A549 (cell line): Measurements from ENCODE around the gene ECHDC1. TPM values are rescaled to one million over a fixed set of nuclear protein-coding genes. Genes with fewer than 3 reads are reported as not detected.

Source experiments
- ATAC-seq, 2 experiments: fragments of 200-7000 bp in 1 of 2; fragments of >200 bp in 1 of 2; cut with Nextera tagmentation in 1 of 2; cut with Tn5 transposase in 1 of 2; 3 replicates each; pipeline versions ENCODE4 v1.8.0 to v1.9.1; 2018 to 2020; ENCODE audit warnings: mild to moderate bottlenecking in 1 of 2, moderate library complexity in 1 of 2
- CTCF ChIA-PET: fragments of 300-600 bp; sonication (Branson Sonifier 250); formaldehyde crosslinking; extraction: SDS; loops from one replicate; lab custom pipeline; 2021; ENCODE audit warnings: antibody characterized with exemption, inconsistent platforms; lab: Yijun Ruan, JAX
- POLR2A ChIA-PET: fragments of 350-600 bp; formaldehyde crosslinking; extraction: SDS; loops from one replicate; lab custom pipeline; 2021; ENCODE audit warnings: antibody characterized with exemption, inconsistent platforms; lab: Yijun Ruan, JAX
- DNase-seq, 2 experiments: peaks; one replicate each; pipeline versions ENCODE4 v3.0.0 to v3.0.0-alpha.2; 2011 to 2016; ENCODE audit warnings: low read depth in 1 of 2, low spot score in 1 of 2
- FAIRE-seq: peaks from 2 replicates; lab custom pipeline; 2011; peaks lifted over from hg19 to GRCh38; lab: Jason Lieb, UNC
- H3K27ac ChIP-seq, 2 experiments: fragments of >200 bp; sonication (Bioruptor Twin); formaldehyde crosslinking; 3 replicates each; pipeline ENCODE4 v1.5.1; 2016 to 2017
- H3K4me1 ChIP-seq: fragments of >200 bp; sonication (Bioruptor Twin); formaldehyde crosslinking; 3 replicates; pipeline ENCODE4 v1.6.1; 2016
- H3K4me2 ChIP-seq: fragments of >200 bp; sonication (Bioruptor Twin); formaldehyde crosslinking; 3 replicates; pipeline ENCODE4 v1.6.1; 2016
- H3K4me3 ChIP-seq: fragments of >200 bp; sonication (Bioruptor Twin); formaldehyde crosslinking; 3 replicates; pipeline ENCODE4 v1.5.1; 2016
- H3K9me3 ChIP-seq: fragments of >200 bp; sonication (Bioruptor Twin); formaldehyde crosslinking; 3 replicates; pipeline ENCODE4 v1.6.1; 2016
- CBX2 ChIP-seq: fragments of 200-600 bp; sonication (generic); IDR thresholded peaks from 2 replicates; pipeline ENCODE4 v1.6.1; 2016; ENCODE audit warnings: low read depth, mild to moderate bottlenecking, borderline replicate concordance
- CHD2 ChIP-seq: fragments of 150-350 bp; IDR thresholded peaks from 2 replicates; pipeline ENCODE4 v1.6.1; 2014; ENCODE audit warnings: low read length; ENCODE audit not compliant: partially characterized antibody
- CHD4 ChIP-seq: fragments of 200-600 bp; sonication (generic); IDR thresholded peaks from 2 replicates; pipeline ENCODE4 v1.6.1; 2016; ENCODE audit warnings: antibody characterized with exemption, mild to moderate bottlenecking, borderline replicate concordance
- FOSB ChIP-seq: fragments of 250-450 bp; sonication (Bioruptor Pico); IDR thresholded peaks from 2 replicates; pipeline ENCODE4 v1.5.0; 2020; ENCODE audit warnings: mild to moderate bottlenecking, moderate library complexity
- HOXB5 ChIP-seq: fragments of 250-450 bp; sonication (Bioruptor Pico); IDR thresholded peaks from 2 replicates; pipeline ENCODE4 v1.5.0; 2020; ENCODE audit warnings: mild to moderate bottlenecking, moderate library complexity
- JUN ChIP-seq, 2 experiments: fragments of >200 bp; sonication (Bioruptor Twin); formaldehyde crosslinking; IDR thresholded peaks; 2 replicates in 1 of 2; 3 replicates in 1 of 2; pipeline ENCODE4 v1.6.1; 2016 to 2017
- MYC ChIP-seq: IDR thresholded peaks from 2 replicates; pipeline ENCODE4 v1.6.1; 2012; ENCODE audit warnings: mild to moderate bottlenecking, inconsistent platforms, low read length, improper control_type of control experiment, borderline replicate concordance
- PHF8 ChIP-seq: fragments of 200-600 bp; sonication (generic); IDR thresholded peaks from 2 replicates; pipeline ENCODE4 v1.6.1; 2016; ENCODE audit warnings: low read depth, mild to moderate bottlenecking, antibody characterized with exemption, moderate library complexity, borderline replicate concordance
- POLR2A ChIP-seq: IDR thresholded peaks from 2 replicates; pipeline ENCODE4 v1.6.1; 2012; ENCODE audit warnings: mild to moderate bottlenecking, low read length
- RNF2 ChIP-seq: fragments of 200-600 bp; sonication (generic); IDR thresholded peaks from 2 replicates; pipeline ENCODE4 v1.6.1; 2016; ENCODE audit warnings: low read depth, mild to moderate bottlenecking, antibody characterized with exemption, moderate library complexity, borderline replicate concordance
- SMC3 ChIP-seq: fragments of >200 bp; sonication (Bioruptor Twin); formaldehyde crosslinking; IDR thresholded peaks from 3 replicates; pipeline ENCODE4 v1.6.1; 2018; ENCODE audit warnings: inconsistent platforms
- SREBF2 ChIP-seq: fragments of 450-650 bp; IDR thresholded peaks from 2 replicates; pipeline ENCODE4 v1.6.1; 2014; ENCODE audit warnings: mild to moderate bottlenecking, moderate library complexity
- ZC3H11A ChIP-seq: fragments of 450-650 bp; IDR thresholded peaks from 2 replicates; pipeline ENCODE4 v1.6.1; 2014; ENCODE audit warnings: antibody characterized with exemption, mild to moderate bottlenecking
- ZFP36 ChIP-seq: fragments of 450-650 bp; IDR thresholded peaks from 2 replicates; pipeline ENCODE4 v1.6.1; 2014; ENCODE audit warnings: borderline replicate concordance; ENCODE audit not compliant: partially characterized antibody
- WGBS: methylation state at CpG from one replicate; pipeline ENCODE4 v1.1.6; 2017; ENCODE audit errors: missing lambda C conversion rate; 5-methylcytosine and 5-hydroxymethylcytosine counted together
- polyA plus RNA-seq, 4 experiments: library from polyadenylated mRNA; depleted of rRNA in 3 of 4; stranded (reverse); fragments of >200 nt; fragmentation: RNase III in 1 of 4; extraction: RNeasy Plus Mini Kit Qiagen cat#74134 plus additional on column Dnase treatment in 1 of 4; gene quantifications; 2 replicates in 3 of 4; 3 replicates in 1 of 4; pipeline ENCODE4 v1.2.3, GENCODE V29; 2011 to 2017
- TF ChIP-seq, protein P1 (sequence below): IDR thresholded peaks from 2 replicates; pipeline ENCODE4 v1.6.1; 2012
- TF ChIP-seq, protein P2 (sequence below): fragments of >200 bp; sonication (Bioruptor Twin); formaldehyde crosslinking; IDR thresholded peaks from 3 replicates; pipeline ENCODE4 v1.6.1; 2016

Gene ECHDC1
- polyA plus RNA-seq, 2 of the 4 experiments (the other 2 are of a cell fraction): 53.4 to 64.3 TPM

DNA sequence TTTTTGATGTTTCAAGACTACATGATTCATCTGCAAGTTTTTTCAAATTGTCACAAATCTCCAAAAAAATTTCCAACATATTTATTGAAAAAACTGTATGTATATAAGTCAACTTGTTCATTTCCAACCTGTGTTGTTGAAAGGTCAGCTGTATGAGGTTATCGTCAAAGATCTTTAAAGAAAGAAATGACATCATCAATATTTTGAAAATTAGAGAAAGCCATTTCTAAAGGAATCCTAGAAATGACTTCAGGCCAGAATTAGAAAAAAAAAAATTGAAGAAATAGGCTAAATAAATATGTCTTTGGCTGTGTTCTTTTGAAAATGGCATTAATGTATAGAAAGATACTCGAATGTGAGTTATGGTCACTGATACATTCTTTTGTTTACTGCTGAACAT lies 69.9 kb downstream of the ECHDC1 start:
- WGBS: 77% methylated on average over 2 of the region's 2 CpGs
- DNase-seq (no peak), ATAC-seq (no peak), FAIRE-seq (no peak)
- Histone ChIP-seq H3K4me1 (peaks cover 13% of the 10 kb centered on the region), H3K27ac (no peak overlapping the region), H3K4me3 (no peak overlapping the region), H3K4me2 (no peak overlapping the region), H3K9me3 (no peaks in the 10 kb centered on the region)
- CTCF ChIA-PET: no interaction called here
- POLR2A ChIA-PET: no interaction called here
- TF ChIP-seq PHF8: no peak
- TF ChIP-seq, all 56 proteins: peak for 0

- no peaks in the 10 kb centered on the region for H3K9me3 ChIP-seq
- H3K4me1 ChIP-seq: peaks cover 13% of the 10 kb centered on the region
- H3K4me3 ChIP-seq: no peak overlapping the region
- H3K4me2 ChIP-seq: no peak overlapping the region
- ChIA-PET CTCF (no interaction called here), POLR2A (no interaction called here)
- DNase-seq (no peak), FAIRE-seq (no peak), ATAC-seq (no peak)
- 89% methylated on average over 3 of the region's 3 CpGs for WGBS
- no peak overlapping the region for H3K27ac ChIP-seq
- no peak for TF ChIP-seq JUN (IDR thresholded peaks at IDR 0.05)
- TF ChIP-seq HOXB5 (CRISPR knock-in tag): no peak
- TF ChIP-seq SREBF2: no peak
- TF ChIP-seq ZFP36: no peak
- no peak for TF ChIP-seq CHD2
- TF ChIP-seq RNF2: no peak
- no peak for TF ChIP-seq SMC3
- TF ChIP-seq CHD4: no peak
- TF ChIP-seq FOSB (CRISPR knock-in tag): no peak
Observed at GRCh38 chr6:127272576-127272975, 70.8 kb downstream of the ECHDC1 start.

GRCh38 chr6:127267646-127268625 lies 75.5 kb downstream of the ECHDC1 start:
- Histone ChIP-seq H3K4me3 (peak overlapping the region; percentile 66), H3K27ac (peak overlapping the region; percentile 86 to 100), H3K4me2 (peak overlapping the region; percentile 90), H3K9me3 (no peaks in the 10 kb centered on the region)
- ChIA-PET CTCF (interaction anchor here (0.9 to 1.0 kb wide), 2 partner anchors 7 to 81 kb away, joined by 3 read pairs; no protein-coding TSS in a partner anchor), POLR2A (interaction anchor here (1.0 to 1.5 kb wide), 2 partner anchors 12 to 29 kb away, joined by 3 read pairs; no protein-coding TSS in a partner anchor)
- WGBS: 2% methylated on average over 16 of the region's 16 CpGs
- ATAC-seq (peak; percentile 5 to 24; a peak in 4 of 6 replicates), FAIRE-seq (no peak)
- no peak for TF ChIP-seq MYC
- TF ChIP-seq, protein P1, sequence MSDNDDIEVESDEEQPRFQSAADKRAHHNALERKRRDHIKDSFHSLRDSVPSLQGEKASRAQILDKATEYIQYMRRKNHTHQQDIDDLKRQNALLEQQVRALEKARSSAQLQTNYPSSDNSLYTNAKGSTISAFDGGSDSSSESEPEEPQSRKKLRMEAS: no peak
- no peak for TF ChIP-seq SMC3
- TF ChIP-seq, all 56 proteins: peak for 0
- H3K4me1 ChIP-seq: peaks cover 17% of the 10 kb centered on the region
- DNase-seq: peak in 1 of 2 experiments; percentile 6

GRCh38 chr6:127266892-127267645 lies 76.3 kb downstream of the ECHDC1 start:
- TF ChIP-seq, protein P2, sequence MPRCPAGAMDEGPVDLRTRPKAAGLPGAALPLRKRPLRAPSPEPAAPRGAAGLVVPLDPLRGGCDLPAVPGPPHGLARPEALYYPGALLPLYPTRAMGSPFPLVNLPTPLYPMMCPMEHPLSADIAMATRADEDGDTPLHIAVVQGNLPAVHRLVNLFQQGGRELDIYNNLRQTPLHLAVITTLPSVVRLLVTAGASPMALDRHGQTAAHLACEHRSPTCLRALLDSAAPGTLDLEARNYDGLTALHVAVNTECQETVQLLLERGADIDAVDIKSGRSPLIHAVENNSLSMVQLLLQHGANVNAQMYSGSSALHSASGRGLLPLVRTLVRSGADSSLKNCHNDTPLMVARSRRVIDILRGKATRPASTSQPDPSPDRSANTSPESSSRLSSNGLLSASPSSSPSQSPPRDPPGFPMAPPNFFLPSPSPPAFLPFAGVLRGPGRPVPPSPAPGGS: peak; percentile 75
- TF ChIP-seq ZC3H11A (no peak), PHF8 (peak; percentile 76), POLR2A (peak; percentile 72), CBX2 (no peak), JUN (IDR thresholded peaks at IDR 0.05) (peak in 1 of 2 experiments; percentile 72; a peak in 1 of 5 replicates)
- TF ChIP-seq, protein P1: peak; percentile 46; the same call in 1 of the 2 replicates
- TF ChIP-seq, all 56 proteins: peak for 5
- Histone ChIP-seq H3K27ac (peak overlapping the region; percentile 86 to 100), H3K9me3 (no peaks in the 10 kb centered on the region), H3K4me2 (peak overlapping the region; percentile 90), H3K4me3 (peak overlapping the region; percentile 66), H3K4me1 (peaks cover 17% of the 10 kb centered on the region)
- FAIRE-seq (no peak), DNase-seq (peak; percentile 31 to 54), ATAC-seq (peak; percentile 92 to 93)
- WGBS: 2% methylated on average over 14 of the region's 64 CpGs
- ChIA-PET POLR2A (interaction anchor here (0.8 to 1.5 kb wide), 8 partner anchors 9 to 1270 kb away, joined by 3 to 8 read pairs (median 4); partner anchors contain the start of genes MTCL3 and RSPO3), CTCF (interaction anchor here (0.6 to 2.0 kb wide), 17 partner anchors 8 to 1955 kb away, joined by 3 to 9 read pairs (median 4); no protein-coding TSS in a partner anchor)
